ENCODE data around the gene CEACAM1.
"Not testable (repeated sequence)": the region's sequence is repeated elsewhere in the genome, so short reads cannot be mapped to it uniquely, and the experiment has no call there.

Gene CEACAM1

GRCh38 chr19:42496460-42497133 lies 31.7 kb downstream of the CEACAM1 start:
- Mint-ChIP-seq H3K36me3 (ENCODE audit: insufficient read depth) (no peaks in the 10 kb centered on the region), H3K4me1 (no peaks in the 10 kb centered on the region), H3K4me3 (no peak overlapping the region), H3K9me3 (no peaks in the 10 kb centered on the region), H3K27ac (ENCODE audit: low read depth) (no peak overlapping the region), H3K27me3 (no peaks in the 10 kb centered on the region)
- ATAC-seq (replicated peaks; ENCODE audit: extremely low read depth, poor library complexity, severe bottlenecking) (no peak), DNase-seq (ENCODE audit: low spot score in 2 of 2) (no peak)

GRCh38 chr19:42495663-42496062 lies 32.6 kb downstream of the CEACAM1 start:
- Mint-ChIP-seq H3K36me3 (ENCODE audit: insufficient read depth) (no peaks in the 10 kb centered on the region), H3K4me1 (no peaks in the 10 kb centered on the region), H3K27me3 (no peaks in the 10 kb centered on the region), H3K9me3 (no peaks in the 10 kb centered on the region), H3K4me3 (no peak overlapping the region), H3K27ac (ENCODE audit: low read depth) (no peak overlapping the region)
- DNase-seq (ENCODE audit: low spot score in 2 of 2) (no peak), ATAC-seq (replicated peaks; ENCODE audit: extremely low read depth, poor library complexity, severe bottlenecking) (no peak)

- H3K27ac Mint-ChIP-seq (ENCODE audit: low read depth), result no peak overlapping the region
- DNase-seq (ENCODE audit: low spot score in 2 of 2) (no peak), ATAC-seq (replicated peaks; ENCODE audit: extremely low read depth, poor library complexity, severe bottlenecking) (no peak)
- H3K27me3 Mint-ChIP-seq, result no peaks in the 10 kb centered on the region
- no peak overlapping the region for H3K4me3 Mint-ChIP-seq
- H3K4me1 Mint-ChIP-seq, result no peaks in the 10 kb centered on the region
- H3K9me3 Mint-ChIP-seq, result no peaks in the 10 kb centered on the region
- H3K36me3 Mint-ChIP-seq (ENCODE audit: insufficient read depth), result no peaks in the 10 kb centered on the region
These were observed 34.0 kb downstream of the CEACAM1 start for GRCh38 chr19:42494321-42494720.

GRCh38 chr19:42488783-42489521 lies 39.3 kb downstream of the CEACAM1 start:
- DNase-seq (ENCODE audit: low spot score in 2 of 2), result no peak
- ATAC-seq (replicated peaks; ENCODE audit: extremely low read depth, poor library complexity, severe bottlenecking), result no peak
- Mint-ChIP-seq H3K9me3 (no peaks in the 10 kb centered on the region), H3K4me1 (no peaks in the 10 kb centered on the region), H3K27ac (ENCODE audit: low read depth) (no peak overlapping the region), H3K27me3 (no peaks in the 10 kb centered on the region), H3K36me3 (ENCODE audit: insufficient read depth) (no peaks in the 10 kb centered on the region), H3K4me3 (no peak overlapping the region)

- Mint-ChIP-seq H3K4me3 (no peak overlapping the region), H3K4me1 (no peaks in the 10 kb centered on the region), H3K36me3 (ENCODE audit: insufficient read depth) (no peaks in the 10 kb centered on the region), H3K27ac (ENCODE audit: low read depth) (no peak overlapping the region), H3K27me3 (no peaks in the 10 kb centered on the region), H3K9me3 (no peaks in the 10 kb centered on the region)
- DNase-seq (ENCODE audit: low spot score in 2 of 2) (no peak), ATAC-seq (replicated peaks; ENCODE audit: extremely low read depth, poor library complexity, severe bottlenecking) (no peak)
These were observed 40.5 kb downstream of the CEACAM1 start for GRCh38 chr19:42487798-42488178.

- Mint-ChIP-seq H3K27ac (ENCODE audit: low read depth) (no peak overlapping the region), H3K9me3 (no peaks in the 10 kb centered on the region), H3K4me1 (no peaks in the 10 kb centered on the region), H3K27me3 (no peaks in the 10 kb centered on the region), H3K36me3 (ENCODE audit: insufficient read depth) (no peaks in the 10 kb centered on the region), H3K4me3 (no peak overlapping the region)
- ATAC-seq (replicated peaks; ENCODE audit: extremely low read depth, poor library complexity, severe bottlenecking), result no peak
- DNase-seq (ENCODE audit: low spot score in 2 of 2), result no peak
These were observed 41.1 kb downstream of the CEACAM1 start for GRCh38 chr19:42487032-42487797.

- not testable (repeated sequence) for H3K36me3 Mint-ChIP-seq (ENCODE audit: insufficient read depth); DNase-seq (ENCODE audit: low spot score in 2 of 2); H3K4me3 Mint-ChIP-seq; H3K27ac Mint-ChIP-seq (ENCODE audit: low read depth); H3K9me3 Mint-ChIP-seq; ATAC-seq (replicated peaks; ENCODE audit: extremely low read depth, poor library complexity, severe bottlenecking); H3K27me3 Mint-ChIP-seq
- H3K4me1 Mint-ChIP-seq, result peaks cover 12% of the 10 kb centered on the region
These were observed 43.2 kb downstream of the CEACAM1 start for GRCh38 chr19:42485036-42485435.

- DNase-seq (ENCODE audit: low spot score in 2 of 2) (no peak), ATAC-seq (replicated peaks; ENCODE audit: extremely low read depth, poor library complexity, severe bottlenecking) (no peak)
- Mint-ChIP-seq H3K27me3 (no peaks in the 10 kb centered on the region), H3K4me3 (no peak overlapping the region), H3K4me1 (peaks cover 12% of the 10 kb centered on the region), H3K9me3 (no peaks in the 10 kb centered on the region), H3K27ac (ENCODE audit: low read depth) (peak overlapping the region; percentile 27), H3K36me3 (ENCODE audit: insufficient read depth) (peaks cover 4% of the 10 kb centered on the region)
These were observed 47.8 kb downstream of the CEACAM1 start for GRCh38 chr19:42480335-42481095.

- no peak for ATAC-seq (replicated peaks; ENCODE audit: extremely low read depth, poor library complexity, severe bottlenecking)
- Mint-ChIP-seq H3K27me3 (no peaks in the 10 kb centered on the region), H3K27ac (ENCODE audit: low read depth) (no peak overlapping the region), H3K4me3 (no peak overlapping the region), H3K4me1 (peaks cover 12% of the 10 kb centered on the region), H3K9me3 (no peaks in the 10 kb centered on the region), H3K36me3 (ENCODE audit: insufficient read depth) (peaks cover 4% of the 10 kb centered on the region)
- no peak for DNase-seq (ENCODE audit: low spot score in 2 of 2)
These were observed 48.5 kb downstream of the CEACAM1 start for GRCh38 chr19:42479736-42480135.

- H3K9me3 Mint-ChIP-seq, result no peaks in the 10 kb centered on the region
- peaks cover 12% of the 10 kb centered on the region for H3K4me1 Mint-ChIP-seq
- no peaks in the 10 kb centered on the region for H3K27me3 Mint-ChIP-seq
- H3K27ac Mint-ChIP-seq (ENCODE audit: low read depth), result no peak overlapping the region
- peaks cover 4% of the 10 kb centered on the region for H3K36me3 Mint-ChIP-seq (ENCODE audit: insufficient read depth)
- DNase-seq (ENCODE audit: low spot score in 2 of 2), result no peak
- no peak for ATAC-seq (replicated peaks; ENCODE audit: extremely low read depth, poor library complexity, severe bottlenecking)
- H3K4me3 Mint-ChIP-seq, result no peak overlapping the region
These were observed 49.4 kb downstream of the CEACAM1 start for GRCh38 chr19:42478765-42479311.

GRCh38 chr19:42477933-42478332 lies 50.3 kb downstream of the CEACAM1 start:
- Mint-ChIP-seq H3K36me3 (ENCODE audit: insufficient read depth) (peaks cover 4% of the 10 kb centered on the region), H3K27me3 (no peaks in the 10 kb centered on the region), H3K4me1 (peaks cover 12% of the 10 kb centered on the region), H3K4me3 (no peak overlapping the region), H3K27ac (ENCODE audit: low read depth) (no peak overlapping the region), H3K9me3 (no peaks in the 10 kb centered on the region)
- DNase-seq (ENCODE audit: low spot score in 2 of 2) (no peak), ATAC-seq (replicated peaks; ENCODE audit: extremely low read depth, poor library complexity, severe bottlenecking) (no peak)

- H3K4me3 Mint-ChIP-seq, result no peak overlapping the region
- H3K9me3 Mint-ChIP-seq, result no peaks in the 10 kb centered on the region
- no peak overlapping the region for H3K27ac Mint-ChIP-seq (ENCODE audit: low read depth)
- peaks cover 4% of the 10 kb centered on the region for H3K36me3 Mint-ChIP-seq (ENCODE audit: insufficient read depth)
- peaks cover 12% of the 10 kb centered on the region for H3K4me1 Mint-ChIP-seq
- DNase-seq (ENCODE audit: low spot score in 2 of 2) (no peak), ATAC-seq (replicated peaks; ENCODE audit: extremely low read depth, poor library complexity, severe bottlenecking) (no peak)
- no peaks in the 10 kb centered on the region for H3K27me3 Mint-ChIP-seq
These were observed 51.2 kb downstream of the CEACAM1 start for GRCh38 chr19:42477117-42477516.
